OCI-LY3 (cell line): ENCODE data around the gene ANGEL1.
A peak's percentile ranks its signal among the peaks of the same experiment; 100 is the strongest.

ENCODE experiments used
- H2AFZ ChIP-seq: fragments of 200-600, 300-600 bp; shearing (Covaris generic); 2 replicates; pipeline ENCODE4 v1.6.0; 2014; ENCODE audit warnings: antibody characterized with exemption, low read depth, low read length
- H3K27ac ChIP-seq: fragments of 200-600, 300-600 bp; sonication (generic); 2 replicates; pipeline ENCODE4 v1.5.1; 2014; ENCODE audit warnings: mild to moderate bottlenecking, low read length, moderate library complexity, mixed read lengths
- H3K27me3 ChIP-seq: fragments of 200-600, 300-600 bp; sonication (generic); 2 replicates; pipeline ENCODE4 v1.6.1; 2014; ENCODE audit warnings: low read depth, low read length, mixed read lengths
- H3K36me3 ChIP-seq: fragments of 200-600, 300-600 bp; sonication (generic); replicated peaks from 2 replicates; pipeline ENCODE3; 2014; ENCODE audit warnings: low read depth, low read length, mixed read lengths
- H3K4me1 ChIP-seq: fragments of 300-600, 200-600 bp; sonication (generic); 2 replicates; pipeline ENCODE4 v1.6.1; 2014; ENCODE audit warnings: low read length, mixed read lengths
- H3K4me2 ChIP-seq: fragments of 200-600, 300-600 bp; sonication (generic); 2 replicates; pipeline ENCODE4 v1.6.1; 2014; ENCODE audit warnings: low read length, mixed read lengths
- H3K4me3 ChIP-seq: fragments of 300-600, 200-600 bp; sonication (generic); 2 replicates; pipeline ENCODE4 v1.5.1; 2014; ENCODE audit warnings: antibody characterized with exemption, mild to moderate bottlenecking, low read length, moderate library complexity
- H3K79me2 ChIP-seq: fragments of 300-600, 200-600 bp; shearing (Covaris generic); 2 replicates; pipeline ENCODE4 v1.6.1; 2014; ENCODE audit warnings: mild to moderate bottlenecking, low read length, mixed read lengths
- H3K9ac ChIP-seq: fragments of 300-600, 200-600 bp; shearing (Covaris generic); 2 replicates; pipeline ENCODE4 v1.6.0; 2014; ENCODE audit warnings: mild to moderate bottlenecking, low read length, moderate library complexity
- H3K9me3 ChIP-seq: fragments of 200-600, 300-600 bp; shearing (Covaris generic); 2 replicates; pipeline ENCODE4 v1.6.1; 2014; ENCODE audit warnings: low read length, mixed read lengths; ENCODE audit not compliant: insufficient read depth
- H4K20me1 ChIP-seq: fragments of 200-600, 300-600 bp; sonication (generic); 2 replicates; pipeline ENCODE4 v1.6.1; 2016; ENCODE audit warnings: low read length, mixed read lengths; ENCODE audit not compliant: insufficient read depth
- CTCF ChIP-seq: fragments of 200-600, 300-600 bp; sonication (generic); IDR thresholded peaks from 2 replicates; pipeline ENCODE4 v1.5.1; 2014; ENCODE audit warnings: antibody characterized with exemption, low read length, low read depth
- EZH2phosphoT487 ChIP-seq: fragments of 200-600 bp; shearing (Covaris generic); IDR thresholded peaks from 2 replicates; pipeline ENCODE4 v1.6.1; 2018; ENCODE audit warnings: antibody characterized with exemption, mixed run types, low read depth

The ANGEL1 gene

GRCh38 chr14:76779221-76780057 lies 33.2 kb downstream of the ANGEL1 start:
- Histone ChIP-seq H3K79me2 (no peaks in the 10 kb centered on the region), H3K27me3 (no peaks in the 10 kb centered on the region), H2AFZ (no peak overlapping the region), H3K9me3 (no peaks in the 10 kb centered on the region), H3K27ac (no peak overlapping the region), H3K4me2 (no peak overlapping the region), H4K20me1 (no peaks in the 10 kb centered on the region), H3K4me3 (no peak overlapping the region), H3K4me1 (no peaks in the 10 kb centered on the region), H3K9ac (no peak overlapping the region), H3K36me3 (peaks cover 9% of the 10 kb centered on the region)
- TF ChIP-seq CTCF (no peak), EZH2phosphoT487 (no peak)

- Histone ChIP-seq H3K4me1 (no peaks in the 10 kb centered on the region), H3K36me3 (peaks cover 9% of the 10 kb centered on the region), H3K9ac (no peak overlapping the region), H3K79me2 (no peaks in the 10 kb centered on the region), H3K9me3 (no peaks in the 10 kb centered on the region), H2AFZ (no peak overlapping the region), H3K4me3 (no peak overlapping the region), H4K20me1 (no peaks in the 10 kb centered on the region), H3K27me3 (no peaks in the 10 kb centered on the region), H3K27ac (no peak overlapping the region), H3K4me2 (no peak overlapping the region)
- TF ChIP-seq CTCF (no peak), EZH2phosphoT487 (no peak)
Observed at GRCh38 chr14:76778546-76779215, 34.0 kb downstream of the ANGEL1 start.

GRCh38 chr14:76777721-76778120 lies 35.0 kb downstream of the ANGEL1 start:
- no peak overlapping the region for H3K4me2 ChIP-seq
- H3K27me3 ChIP-seq = no peaks in the 10 kb centered on the region
- H4K20me1 ChIP-seq = no peaks in the 10 kb centered on the region
- H3K4me1 ChIP-seq = no peaks in the 10 kb centered on the region
- no peaks in the 10 kb centered on the region for H3K9me3 ChIP-seq
- no peak overlapping the region for H3K27ac ChIP-seq
- no peak overlapping the region for H3K4me3 ChIP-seq
- no peak for TF ChIP-seq EZH2phosphoT487
- TF ChIP-seq CTCF = no peak
- peaks cover 4% of the 10 kb centered on the region for H3K36me3 ChIP-seq
- H3K79me2 ChIP-seq = no peaks in the 10 kb centered on the region
- no peak overlapping the region for H2AFZ ChIP-seq
- H3K9ac ChIP-seq = no peak overlapping the region

- Histone ChIP-seq H3K36me3 (peaks cover 4% of the 10 kb centered on the region), H3K27ac (no peak overlapping the region), H4K20me1 (no peaks in the 10 kb centered on the region), H3K9ac (no peak overlapping the region), H2AFZ (no peak overlapping the region), H3K79me2 (no peaks in the 10 kb centered on the region), H3K4me3 (no peak overlapping the region), H3K4me2 (no peak overlapping the region), H3K4me1 (peaks cover 2% of the 10 kb centered on the region), H3K27me3 (no peaks in the 10 kb centered on the region), H3K9me3 (no peaks in the 10 kb centered on the region)
- TF ChIP-seq CTCF (peak; percentile 13; the same call in 1 of the 2 replicates), EZH2phosphoT487 (no peak)
Observed at GRCh38 chr14:76776428-76777251, 36.0 kb downstream of the ANGEL1 start.
